Neural cell (in vitro differentiated cells): Measurements from ENCODE around the gene ATP5PF.

Experiments
- EP300 ChIP-seq: fragments of 450-650 bp; conservative IDR thresholded peaks from 2 replicates; pipeline ENCODE4 v1.6.1; 2014; ENCODE audit warnings: antibody characterized with exemption, mild to moderate bottlenecking, moderate library complexity; ENCODE audit not compliant: poor library complexity, severe bottlenecking
- MXI1 ChIP-seq: fragments of 450-650 bp; conservative IDR thresholded peaks from 2 replicates; pipeline ENCODE4 v1.6.1; 2014; ENCODE audit warnings: antibody characterized with exemption, mild to moderate bottlenecking; ENCODE audit not compliant: poor library complexity, severe bottlenecking
- POLR2AphosphoS5 ChIP-seq: IDR thresholded peaks from 2 replicates; pipeline ENCODE4 v1.6.1; 2012
- SMC3 ChIP-seq: fragments of 450-650 bp; conservative IDR thresholded peaks from 2 replicates; pipeline ENCODE4 v1.6.1; 2014; ENCODE audit warnings: antibody characterized with exemption, mild to moderate bottlenecking, moderate library complexity; ENCODE audit not compliant: poor library complexity
- TF ChIP-seq, protein P1 (sequence below): fragments of 450-650 bp; IDR thresholded peaks from 2 replicates; pipeline ENCODE4 v1.5.1; 2014; ENCODE audit warnings: antibody characterized with exemption, mild to moderate bottlenecking, moderate library complexity; ENCODE audit not compliant: poor library complexity, severe bottlenecking

- TF ChIP-seq, protein P1, sequence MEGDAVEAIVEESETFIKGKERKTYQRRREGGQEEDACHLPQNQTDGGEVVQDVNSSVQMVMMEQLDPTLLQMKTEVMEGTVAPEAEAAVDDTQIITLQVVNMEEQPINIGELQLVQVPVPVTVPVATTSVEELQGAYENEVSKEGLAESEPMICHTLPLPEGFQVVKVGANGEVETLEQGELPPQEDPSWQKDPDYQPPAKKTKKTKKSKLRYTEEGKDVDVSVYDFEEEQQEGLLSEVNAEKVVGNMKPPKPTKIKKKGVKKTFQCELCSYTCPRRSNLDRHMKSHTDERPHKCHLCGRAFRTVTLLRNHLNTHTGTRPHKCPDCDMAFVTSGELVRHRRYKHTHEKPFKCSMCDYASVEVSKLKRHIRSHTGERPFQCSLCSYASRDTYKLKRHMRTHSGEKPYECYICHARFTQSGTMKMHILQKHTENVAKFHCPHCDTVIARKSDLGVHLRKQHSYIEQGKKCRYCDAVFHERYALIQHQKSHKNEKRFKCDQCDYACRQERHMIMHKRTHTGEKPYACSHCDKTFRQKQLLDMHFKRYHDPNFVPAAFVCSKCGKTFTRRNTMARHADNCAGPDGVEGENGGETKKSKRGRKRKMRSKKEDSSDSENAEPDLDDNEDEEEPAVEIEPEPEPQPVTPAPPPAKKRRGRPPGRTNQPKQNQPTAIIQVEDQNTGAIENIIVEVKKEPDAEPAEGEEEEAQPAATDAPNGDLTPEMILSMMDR, result no peak
- TF ChIP-seq EP300 (no peak), POLR2AphosphoS5 (no peak), SMC3 (no peak), MXI1 (no peak)
Observed at GRCh38 chr21:25676451-25676850, 58.3 kb downstream of the ATP5PF start.
